IMR-90 (cell line): ENCODE measurements around the gene NFIA.

Source experiments
- BHLHE40 ChIP-seq: fragments of 150-350 bp; IDR thresholded peaks from 2 replicates; pipeline ENCODE4 v1.6.1; 2016; ENCODE audit warnings: mild to moderate bottlenecking, low read depth, low read length
- CHD1 ChIP-seq: IDR thresholded peaks from 2 replicates; pipeline ENCODE4 v1.6.1; 2012; ENCODE audit warnings: low read depth, low read length, improper control_type of control experiment
- FOS ChIP-seq: fragments of 150-350 bp; IDR thresholded peaks from 2 replicates; pipeline ENCODE4 v1.6.1; 2016; ENCODE audit warnings: low read depth, low read length
- POLR2A ChIP-seq: IDR thresholded peaks from 2 replicates; pipeline ENCODE4 v1.6.1; 2012; ENCODE audit warnings: mild to moderate bottlenecking, low read depth, low read length
- RAD21 ChIP-seq: IDR thresholded peaks from 2 replicates; pipeline ENCODE4 v1.6.1; 2012; ENCODE audit warnings: low read length, improper control_type of control experiment
- RFX5 ChIP-seq: IDR thresholded peaks from 2 replicates; pipeline ENCODE4 v1.8.0; 2012; ENCODE audit warnings: low read depth, mild to moderate bottlenecking, low read length, moderate library complexity
- USF2 ChIP-seq: fragments of 150-350 bp; IDR thresholded peaks from 2 replicates; pipeline ENCODE4 v1.6.1; 2017; ENCODE audit warnings: mild to moderate bottlenecking, antibody characterized with exemption, low read length, low read depth
- TF ChIP-seq, protein P1 (sequence below): conservative IDR thresholded peaks from 2 replicates; pipeline ENCODE4 v1.5.1; 2012; ENCODE audit warnings: mild to moderate bottlenecking, low read depth, low read length, improper control_type of control experiment

GRCh38 chr1:61171346-61171745 lies 89.0 kb downstream of the NFIA start:
- TF ChIP-seq, protein P1, sequence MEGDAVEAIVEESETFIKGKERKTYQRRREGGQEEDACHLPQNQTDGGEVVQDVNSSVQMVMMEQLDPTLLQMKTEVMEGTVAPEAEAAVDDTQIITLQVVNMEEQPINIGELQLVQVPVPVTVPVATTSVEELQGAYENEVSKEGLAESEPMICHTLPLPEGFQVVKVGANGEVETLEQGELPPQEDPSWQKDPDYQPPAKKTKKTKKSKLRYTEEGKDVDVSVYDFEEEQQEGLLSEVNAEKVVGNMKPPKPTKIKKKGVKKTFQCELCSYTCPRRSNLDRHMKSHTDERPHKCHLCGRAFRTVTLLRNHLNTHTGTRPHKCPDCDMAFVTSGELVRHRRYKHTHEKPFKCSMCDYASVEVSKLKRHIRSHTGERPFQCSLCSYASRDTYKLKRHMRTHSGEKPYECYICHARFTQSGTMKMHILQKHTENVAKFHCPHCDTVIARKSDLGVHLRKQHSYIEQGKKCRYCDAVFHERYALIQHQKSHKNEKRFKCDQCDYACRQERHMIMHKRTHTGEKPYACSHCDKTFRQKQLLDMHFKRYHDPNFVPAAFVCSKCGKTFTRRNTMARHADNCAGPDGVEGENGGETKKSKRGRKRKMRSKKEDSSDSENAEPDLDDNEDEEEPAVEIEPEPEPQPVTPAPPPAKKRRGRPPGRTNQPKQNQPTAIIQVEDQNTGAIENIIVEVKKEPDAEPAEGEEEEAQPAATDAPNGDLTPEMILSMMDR: no peak
- TF ChIP-seq RFX5 (no peak), POLR2A (no peak), CHD1 (no peak), BHLHE40 (no peak), FOS (no peak), USF2 (no peak), RAD21 (no peak)
